IMR-90 (cell line): ENCODE measurements around the gene VCL.

Experiments
- CEBPB ChIP-seq: IDR thresholded peaks from 2 replicates; pipeline ENCODE4 v1.6.1; 2012; ENCODE audit warnings: low read depth, low read length, improper control_type of control experiment
- CTCF ChIP-seq: conservative IDR thresholded peaks from 2 replicates; pipeline ENCODE4 v1.5.1; 2012; ENCODE audit warnings: mild to moderate bottlenecking, low read depth, low read length, improper control_type of control experiment
- ELK1 ChIP-seq: fragments of 150-350 bp; IDR thresholded peaks from 2 replicates; pipeline ENCODE4 v1.6.1; 2016; ENCODE audit warnings: low read depth, mild to moderate bottlenecking, low read length, moderate library complexity, borderline replicate concordance
- FOS ChIP-seq: fragments of 150-350 bp; IDR thresholded peaks from 2 replicates; pipeline ENCODE4 v1.6.1; 2016; ENCODE audit warnings: low read depth, low read length
- MXI1 ChIP-seq: IDR thresholded peaks from 2 replicates; pipeline ENCODE4 v1.6.1; 2012; ENCODE audit warnings: low read depth, mild to moderate bottlenecking, low read length, moderate library complexity, borderline replicate concordance
- NFE2L2 ChIP-seq: fragments of 150-350 bp; IDR thresholded peaks from 2 replicates; pipeline ENCODE4 v1.6.1; 2016; ENCODE audit warnings: low read depth, mild to moderate bottlenecking, low read length
- POLR2A ChIP-seq: IDR thresholded peaks from 2 replicates; pipeline ENCODE4 v1.6.1; 2012; ENCODE audit warnings: mild to moderate bottlenecking, low read depth, low read length
- RAD21 ChIP-seq: IDR thresholded peaks from 2 replicates; pipeline ENCODE4 v1.6.1; 2012; ENCODE audit warnings: low read length, improper control_type of control experiment
- RCOR1 ChIP-seq: IDR thresholded peaks from 2 replicates; pipeline ENCODE4 v1.6.1; 2012; ENCODE audit warnings: mild to moderate bottlenecking, low read length, improper control_type of control experiment; ENCODE audit not compliant: insufficient replicate concordance
- SMC3 ChIP-seq: fragments of 150-350 bp; IDR thresholded peaks from 2 replicates; pipeline ENCODE4 v1.6.1; 2016; ENCODE audit warnings: low read depth, mild to moderate bottlenecking, antibody characterized with exemption, low read length, moderate library complexity
- USF2 ChIP-seq: fragments of 150-350 bp; IDR thresholded peaks from 2 replicates; pipeline ENCODE4 v1.6.1; 2017; ENCODE audit warnings: mild to moderate bottlenecking, antibody characterized with exemption, low read length, low read depth

GRCh38 chr10:74113546-74113945, 115.6 kb downstream of the VCL start:
- TF ChIP-seq POLR2A (no peak), CTCF (no peak), USF2 (no peak), NFE2L2 (no peak), SMC3 (no peak), CEBPB (no peak), MXI1 (no peak), FOS (no peak), ELK1 (no peak), RCOR1 (no peak), RAD21 (no peak)
